ENCODE data around the gene TP53INP2.

The TP53INP2 gene

DNA sequence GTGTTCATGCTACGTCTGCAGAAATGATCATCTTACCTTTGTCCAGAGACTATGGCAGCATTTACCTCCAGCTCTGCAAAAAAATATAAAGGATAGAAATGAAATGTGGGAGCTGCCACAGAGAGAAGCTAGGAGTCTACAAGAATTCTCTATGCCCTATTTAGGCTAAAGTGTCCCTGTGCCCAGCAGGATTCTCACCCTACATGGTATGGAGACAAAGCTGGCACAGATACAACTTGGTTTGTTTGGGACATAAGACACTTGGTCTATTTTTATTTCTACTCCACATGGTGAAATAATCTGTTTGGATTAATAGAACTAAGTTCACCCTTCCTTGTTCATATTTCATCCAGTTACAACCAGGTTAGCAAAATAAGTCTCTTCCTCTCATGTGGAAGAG, 28.4 kb downstream of the TP53INP2 start:
- no peak for DNase-seq (ENCODE audit: low read depth, low spot score)
- in situ Hi-C loops (cut with HindIII; ENCODE audit: low sequenced_read_pairs): no loop called here
- H3K4me3 ChIP-seq (ENCODE audit: low read depth, low read length): no peak overlapping the region
- TF ChIP-seq, protein P1, sequence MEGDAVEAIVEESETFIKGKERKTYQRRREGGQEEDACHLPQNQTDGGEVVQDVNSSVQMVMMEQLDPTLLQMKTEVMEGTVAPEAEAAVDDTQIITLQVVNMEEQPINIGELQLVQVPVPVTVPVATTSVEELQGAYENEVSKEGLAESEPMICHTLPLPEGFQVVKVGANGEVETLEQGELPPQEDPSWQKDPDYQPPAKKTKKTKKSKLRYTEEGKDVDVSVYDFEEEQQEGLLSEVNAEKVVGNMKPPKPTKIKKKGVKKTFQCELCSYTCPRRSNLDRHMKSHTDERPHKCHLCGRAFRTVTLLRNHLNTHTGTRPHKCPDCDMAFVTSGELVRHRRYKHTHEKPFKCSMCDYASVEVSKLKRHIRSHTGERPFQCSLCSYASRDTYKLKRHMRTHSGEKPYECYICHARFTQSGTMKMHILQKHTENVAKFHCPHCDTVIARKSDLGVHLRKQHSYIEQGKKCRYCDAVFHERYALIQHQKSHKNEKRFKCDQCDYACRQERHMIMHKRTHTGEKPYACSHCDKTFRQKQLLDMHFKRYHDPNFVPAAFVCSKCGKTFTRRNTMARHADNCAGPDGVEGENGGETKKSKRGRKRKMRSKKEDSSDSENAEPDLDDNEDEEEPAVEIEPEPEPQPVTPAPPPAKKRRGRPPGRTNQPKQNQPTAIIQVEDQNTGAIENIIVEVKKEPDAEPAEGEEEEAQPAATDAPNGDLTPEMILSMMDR (IDR thresholded peaks at IDR 0.05; ENCODE audit: low read depth, low read length): no peak

DNA sequence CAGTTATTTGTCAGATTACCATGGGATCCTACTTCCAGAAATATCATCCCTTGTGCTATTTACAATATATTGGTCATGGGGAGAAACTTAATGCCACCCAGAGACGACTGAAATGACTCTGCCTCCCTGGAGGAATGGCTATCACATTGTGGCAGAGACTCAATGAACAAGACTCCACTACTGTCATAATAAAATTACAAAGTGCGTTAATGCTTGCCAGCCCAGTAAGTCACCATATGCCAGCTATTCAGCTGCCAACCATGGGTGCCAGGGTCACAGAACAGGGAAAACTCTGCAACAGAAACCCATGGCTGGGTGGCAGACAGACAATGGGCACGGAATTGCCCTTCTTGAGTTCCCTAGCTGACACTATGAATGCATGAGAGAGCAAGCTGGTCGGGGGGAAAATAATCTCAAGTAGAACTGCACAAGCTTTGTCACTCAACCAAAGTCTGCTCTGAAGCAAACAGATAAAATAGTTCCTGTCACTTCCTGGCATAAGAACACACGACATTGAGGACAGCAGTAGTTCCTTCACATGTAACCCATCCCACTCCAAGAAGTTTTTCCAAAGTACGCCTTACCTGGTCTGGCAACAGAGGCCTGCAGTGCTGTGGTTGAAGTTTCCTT, 32.1 kb downstream of the TP53INP2 start:
- H3K4me3 ChIP-seq (ENCODE audit: low read depth, low read length): no peak overlapping the region
- no peak for DNase-seq (ENCODE audit: low read depth, low spot score)
- TF ChIP-seq, protein P1 (IDR thresholded peaks at IDR 0.05; ENCODE audit: low read depth, low read length): no peak
- in situ Hi-C loops (cut with HindIII; ENCODE audit: low sequenced_read_pairs): no loop called here

DNA sequence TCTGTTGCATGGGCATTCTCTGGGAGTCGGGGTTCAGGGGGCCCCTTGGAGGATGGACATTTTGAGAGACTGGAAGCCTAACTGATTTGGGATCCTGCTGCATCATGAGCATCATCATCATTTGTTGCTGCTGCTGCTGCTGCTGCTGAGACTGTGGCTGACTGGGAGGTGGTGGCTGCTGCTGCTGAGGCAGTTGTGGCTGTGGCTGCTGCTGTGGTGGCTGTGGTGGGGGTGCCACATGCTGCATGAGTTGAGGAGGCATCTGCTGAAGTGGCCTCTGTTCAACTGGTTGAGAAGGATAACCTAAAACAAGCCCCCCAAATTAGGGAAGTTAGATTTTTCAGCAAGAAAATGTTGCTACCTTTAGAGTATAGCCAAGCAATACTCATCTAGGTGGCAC, 38.9 kb downstream of the TP53INP2 start:
- H3K4me3 ChIP-seq (ENCODE audit: low read depth, low read length): no peak overlapping the region
- no peak for DNase-seq (ENCODE audit: low read depth, low spot score)
- TF ChIP-seq, protein P1 (IDR thresholded peaks at IDR 0.05; ENCODE audit: low read depth, low read length): no peak
- in situ Hi-C loops (cut with HindIII; ENCODE audit: low sequenced_read_pairs): no loop called here

DNA sequence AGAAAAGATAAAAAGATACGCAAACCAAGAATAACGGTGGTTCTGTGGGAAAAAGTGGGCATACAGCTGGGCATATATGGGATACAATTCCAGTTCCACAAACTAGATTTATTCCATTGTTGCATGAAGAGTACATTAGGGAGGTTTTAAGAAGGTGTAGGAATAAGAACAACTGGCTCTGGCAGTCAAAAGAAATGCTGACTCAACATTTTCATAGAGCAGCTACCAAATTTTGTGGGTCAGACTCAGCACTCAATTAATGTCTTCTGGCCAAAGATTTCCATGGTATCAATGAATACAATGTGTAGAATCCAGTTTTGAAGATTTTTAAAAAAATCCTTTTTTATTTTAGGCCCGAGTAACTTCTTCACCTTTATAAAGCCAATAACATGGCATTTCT, 40.2 kb downstream of the TP53INP2 start:
- in situ Hi-C loops (cut with HindIII; ENCODE audit: low sequenced_read_pairs): no loop called here
- TF ChIP-seq, protein P1 (IDR thresholded peaks at IDR 0.05; ENCODE audit: low read depth, low read length): no peak
- DNase-seq (ENCODE audit: low read depth, low spot score): no peak

DNA sequence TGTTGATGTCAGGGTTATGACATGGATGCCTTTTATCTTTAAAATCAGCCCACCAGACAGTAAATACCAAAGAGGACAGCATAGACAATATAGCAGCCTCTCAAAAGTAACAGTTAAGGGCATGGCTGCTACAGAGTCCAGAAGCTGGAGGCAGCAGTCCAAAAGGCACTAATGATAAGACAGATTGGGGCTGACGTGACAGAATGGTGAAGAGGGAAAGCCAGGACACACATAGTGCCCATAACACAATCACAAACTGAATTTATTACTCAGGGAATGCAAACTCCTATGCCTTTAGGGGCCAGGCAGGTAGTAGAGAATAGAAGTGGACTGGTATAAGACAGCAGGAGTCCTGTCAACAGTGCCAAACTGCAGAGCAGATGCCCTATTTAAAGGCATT, 40.7 kb downstream of the TP53INP2 start:
- in situ Hi-C loops (cut with HindIII; ENCODE audit: low sequenced_read_pairs): no loop called here
- no peak for DNase-seq (ENCODE audit: low read depth, low spot score)
- TF ChIP-seq, protein P1 (IDR thresholded peaks at IDR 0.05; ENCODE audit: low read depth, low read length): no peak
- no peak overlapping the region for H3K4me3 ChIP-seq (ENCODE audit: low read depth, low read length)

More for the DNA sequence above, 40.2 kb downstream of the TP53INP2 start:
- no peak overlapping the region for H3K4me3 ChIP-seq (ENCODE audit: low read depth, low read length)

DNA sequence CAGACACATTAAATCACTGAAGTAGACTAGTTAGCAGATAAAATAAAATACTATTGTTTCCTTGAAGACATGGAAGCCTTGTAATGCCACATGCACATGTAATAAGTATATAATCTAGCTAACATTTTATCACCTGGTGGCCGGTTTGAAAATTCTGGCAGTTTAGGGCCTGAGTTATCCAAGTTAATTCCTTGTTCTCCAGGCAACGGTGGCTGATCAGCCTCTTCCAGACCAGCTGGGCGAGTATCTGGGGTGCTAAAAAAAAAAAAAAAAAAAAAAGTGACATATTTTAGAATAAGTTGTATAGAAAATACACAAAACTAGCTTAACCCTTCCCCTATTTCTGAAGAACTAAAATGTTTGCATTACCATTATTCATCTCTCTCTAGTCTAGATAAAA, 42.5 kb downstream of the TP53INP2 start:
- DNase-seq (ENCODE audit: low read depth, low spot score): no peak
- in situ Hi-C loops (cut with HindIII; ENCODE audit: low sequenced_read_pairs): no loop called here
- no peak overlapping the region for H3K4me3 ChIP-seq (ENCODE audit: low read depth, low read length)
- TF ChIP-seq, protein P1 (IDR thresholded peaks at IDR 0.05; ENCODE audit: low read depth, low read length): no peak

All from astrocyte of the spinal cord (primary cell).